GM21381 (cell line): ENCODE data around the gene PDE4B.
"Not testable (repeated sequence)": the region's sequence is repeated elsewhere in the genome, so short reads cannot be mapped to it uniquely, and the experiment has no call there.

Experiments used
- ATAC-seq: cut with Tn5 transposase; IDR thresholded peaks from one replicate; pipeline ENCODE4 v1.9.1; 2021; ENCODE audit warnings: mild to moderate bottlenecking, moderate library complexity; ENCODE audit not compliant: unreplicated experiment

The PDE4B gene

DNA sequence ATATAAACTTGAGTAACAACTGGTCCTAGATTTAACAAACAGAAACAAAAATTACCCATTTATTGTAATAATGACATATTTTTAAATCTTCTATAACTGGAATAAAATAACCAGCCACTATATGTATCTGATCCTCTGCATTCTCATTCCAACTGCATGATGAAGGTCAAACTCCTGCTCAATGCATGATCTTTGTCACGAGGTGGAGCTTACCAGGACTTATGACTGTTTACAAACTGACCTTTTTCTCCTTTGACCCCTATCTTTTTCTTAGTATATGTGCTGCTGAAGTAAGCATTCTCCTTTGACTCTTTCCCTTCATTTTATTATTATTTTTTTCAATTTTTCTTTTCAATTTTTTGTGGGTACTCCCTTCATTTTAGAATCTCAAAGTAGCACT, 252.2 kb downstream of the PDE4B start:
- ATAC-seq: no peak

DNA sequence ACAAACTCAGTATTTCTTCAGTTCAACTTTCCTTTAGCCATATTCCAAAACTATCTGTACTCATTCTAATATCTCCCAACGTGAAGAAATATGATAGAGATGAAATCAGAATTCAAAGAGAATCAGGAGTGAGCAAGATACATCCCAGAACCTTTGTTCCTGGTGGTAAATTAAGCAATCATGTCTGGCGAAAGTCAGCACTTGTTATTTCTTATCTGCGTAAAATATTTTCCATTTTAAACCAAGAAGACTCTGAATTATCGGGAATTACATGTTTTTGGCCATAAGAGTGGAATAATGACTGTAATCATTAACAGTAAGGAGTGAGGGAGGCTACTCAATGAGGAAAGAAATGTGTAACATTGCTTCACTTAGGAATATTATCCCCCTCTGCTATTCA, 253.7 kb downstream of the PDE4B start:
- ATAC-seq: no peak

DNA sequence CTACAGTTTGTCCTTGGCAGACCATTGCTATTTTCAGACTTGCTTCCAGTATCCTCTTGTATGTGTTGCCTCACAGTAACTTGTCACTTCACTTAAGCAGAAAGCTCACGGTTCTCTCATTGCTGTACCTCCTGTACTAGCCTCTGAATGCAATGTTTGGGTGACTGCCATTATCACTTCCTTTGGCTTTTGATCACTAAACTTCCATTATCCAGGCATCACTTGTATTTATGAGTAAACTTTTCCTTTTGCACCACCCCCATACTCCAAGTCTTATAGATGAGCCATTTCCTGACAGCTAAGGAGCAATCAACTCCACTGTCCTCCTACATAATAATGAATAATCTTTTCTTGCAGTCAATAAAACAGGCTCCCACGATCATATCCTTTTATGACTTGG, 255.3 kb downstream of the PDE4B start:
- ATAC-seq: no peak

DNA sequence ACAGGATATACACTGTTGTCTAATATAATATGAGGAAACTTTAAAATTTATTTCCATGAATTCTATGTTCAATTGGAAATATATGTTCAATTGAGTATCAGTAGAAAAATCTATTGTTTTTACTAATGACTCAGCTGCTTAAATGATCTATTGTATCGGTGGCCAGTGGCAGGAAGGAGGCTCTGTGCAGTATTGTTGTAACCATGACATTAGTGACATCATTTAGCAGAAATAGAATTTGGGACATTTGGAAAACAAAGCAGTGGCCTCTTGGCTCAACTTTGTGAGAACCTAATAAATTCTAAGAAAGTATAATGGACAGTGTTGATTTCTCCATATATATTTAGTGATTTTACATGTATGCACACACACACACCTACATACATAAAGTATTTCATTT, 257.4 kb downstream of the PDE4B start:
- ATAC-seq: no peak

DNA sequence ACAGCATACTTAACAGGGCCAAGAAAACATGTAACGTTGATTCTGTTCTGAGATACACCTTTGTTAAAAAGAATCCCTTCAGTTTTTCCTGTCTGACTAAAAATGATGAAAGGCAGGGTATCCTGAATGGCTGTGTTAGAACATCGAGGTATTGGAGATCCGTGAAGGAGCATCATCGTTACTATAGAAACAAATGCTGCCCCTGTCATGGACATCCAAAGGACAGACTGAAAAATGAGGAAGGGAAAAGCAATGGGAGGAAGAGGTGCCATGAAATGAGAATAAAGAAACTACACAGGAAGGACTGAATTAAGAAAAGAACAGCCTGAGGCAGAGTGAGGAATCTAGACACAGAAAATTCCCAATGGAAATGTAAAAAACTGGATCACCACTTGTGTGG, 257.9 kb downstream of the PDE4B start:
- ATAC-seq: no peak

DNA sequence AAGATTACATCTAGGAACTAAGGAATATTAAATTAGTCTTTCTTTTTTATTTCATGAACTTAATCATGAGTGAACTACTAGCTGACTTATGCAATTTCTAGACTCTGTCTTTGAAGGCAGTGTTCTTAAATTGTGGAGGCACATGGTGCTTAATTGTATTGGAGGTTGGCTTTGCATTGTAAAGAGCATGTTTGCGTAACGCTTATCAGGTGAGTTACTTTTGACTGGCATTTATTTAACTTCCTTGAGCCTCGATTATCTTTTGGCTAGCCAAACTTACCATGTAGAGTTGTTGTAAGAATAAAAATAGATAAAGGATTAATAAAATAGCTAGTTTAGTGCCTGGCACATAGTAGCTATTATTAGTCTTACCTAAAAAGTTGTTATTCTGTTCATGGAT, 262.4 kb downstream of the PDE4B start:
- no peak for ATAC-seq

DNA sequence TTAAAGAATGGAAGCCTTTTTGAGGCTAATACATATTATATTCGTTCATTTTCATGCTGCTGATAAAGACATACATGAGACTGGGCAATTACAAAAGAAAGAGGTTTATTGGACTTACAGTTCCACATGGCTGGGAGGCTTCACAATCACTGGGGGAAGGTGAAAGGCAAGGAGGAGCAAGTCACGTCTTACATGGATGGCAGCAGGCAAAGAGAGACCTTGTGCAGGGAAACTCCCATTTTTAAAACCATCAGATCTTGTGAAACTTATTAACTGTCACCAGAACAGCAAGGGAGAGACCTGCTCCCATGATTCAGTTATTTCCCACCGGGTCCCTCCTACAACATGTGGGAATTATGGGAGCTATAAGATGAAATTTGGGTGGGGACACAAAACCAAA, 264.8 kb downstream of the PDE4B start:
- not testable (repeated sequence) for ATAC-seq

DNA sequence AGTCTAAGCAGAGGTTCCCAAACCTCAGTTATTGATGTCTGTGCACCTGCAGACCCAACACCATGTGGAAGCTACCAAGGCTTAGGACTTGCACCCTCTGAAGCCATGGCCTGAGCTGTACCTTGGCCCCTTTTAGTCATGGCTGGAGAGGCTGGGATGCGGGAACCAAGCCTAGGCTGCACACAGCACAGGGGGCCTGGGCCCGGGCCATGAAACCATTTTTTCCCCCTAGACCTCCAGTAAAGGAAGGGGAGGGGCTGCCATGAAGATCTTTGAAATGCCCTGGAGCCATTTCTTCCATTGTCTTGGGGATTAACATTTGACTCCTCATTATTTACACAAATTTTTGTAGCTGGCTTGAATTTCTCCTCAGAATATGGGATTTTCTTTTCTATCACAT, 265.9 kb downstream of the PDE4B start:
- ATAC-seq: no peak

DNA sequence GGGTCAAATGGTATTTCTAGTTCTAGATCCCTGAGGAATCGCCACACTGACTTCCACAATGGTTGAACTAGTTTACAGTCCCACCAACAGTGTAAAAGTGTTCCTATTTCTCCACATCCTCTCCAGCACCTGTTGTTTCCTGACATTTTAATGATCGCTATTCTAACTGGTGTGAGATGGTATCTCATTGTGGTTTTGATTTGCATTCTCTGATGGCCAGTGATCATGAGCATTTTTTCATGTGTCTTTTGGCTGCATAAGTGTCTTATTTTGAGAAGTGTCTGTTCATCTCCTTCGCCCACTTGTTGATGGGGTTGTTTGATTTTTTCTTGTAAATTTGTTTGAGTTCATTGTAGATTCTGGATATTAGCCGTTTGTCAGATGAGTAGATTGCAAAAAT, 274.5 kb downstream of the PDE4B start:
- not testable (repeated sequence) for ATAC-seq

DNA sequence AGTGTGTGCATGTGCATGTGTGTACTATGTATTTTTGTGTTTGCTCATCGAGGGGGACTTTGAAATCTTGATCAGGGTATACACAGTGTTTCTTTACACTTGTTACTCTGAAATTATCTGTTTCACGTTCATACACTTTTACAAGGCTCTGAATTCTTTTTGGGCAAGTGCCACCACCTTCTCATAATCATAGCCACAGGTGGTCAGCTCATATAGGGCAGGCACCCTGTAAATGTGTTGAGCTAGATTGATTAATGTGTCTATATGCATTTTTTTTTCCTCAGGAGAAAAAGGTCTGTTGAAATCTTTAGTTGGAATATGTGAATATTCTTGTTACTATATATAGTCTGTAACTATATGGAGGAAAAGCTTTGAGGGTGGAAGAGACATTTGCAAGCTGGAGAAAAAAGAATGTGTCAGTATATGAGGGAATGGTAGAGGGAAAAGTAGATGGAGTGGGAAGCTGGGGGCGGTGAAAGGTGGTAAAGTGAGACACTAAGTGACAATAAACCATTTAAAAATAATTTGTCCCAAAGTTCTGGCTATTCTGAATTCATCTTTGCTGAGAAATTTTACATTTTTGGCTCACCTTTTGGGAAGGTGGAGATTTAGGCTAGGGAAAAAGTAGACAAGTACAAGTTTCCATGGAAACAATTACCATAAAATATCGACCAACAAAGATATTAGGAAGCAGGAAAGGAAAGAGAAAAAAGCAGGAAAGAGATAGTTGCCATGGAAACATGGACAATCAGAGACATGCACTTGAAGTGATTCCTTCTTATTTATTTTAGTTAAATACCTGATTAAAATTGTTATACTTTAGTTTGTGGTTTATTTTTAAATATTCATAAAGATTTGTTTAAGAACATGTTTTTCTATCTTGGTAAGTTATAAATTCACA, 277.5 kb downstream of the PDE4B start:
- ATAC-seq: no peak

DNA sequence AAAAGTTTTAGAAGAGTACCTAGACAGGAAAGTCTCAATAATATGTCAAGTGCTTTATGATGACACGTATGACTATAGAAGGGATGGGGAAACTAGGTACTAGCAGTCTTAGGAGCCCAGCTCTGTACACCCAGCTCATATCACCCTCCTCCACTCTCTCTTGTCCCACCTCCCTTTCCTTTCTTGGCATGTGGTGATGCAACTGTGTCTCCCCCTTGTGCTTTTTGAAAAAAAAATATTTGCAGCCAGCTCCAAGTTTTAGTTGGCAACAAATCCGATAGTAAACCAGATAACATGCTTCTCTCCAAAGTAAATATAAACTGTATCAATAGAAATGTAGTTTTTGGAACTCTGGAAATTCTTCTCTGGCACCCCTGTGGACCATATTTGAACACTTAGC, 280.7 kb downstream of the PDE4B start:
- ATAC-seq: no peak

DNA sequence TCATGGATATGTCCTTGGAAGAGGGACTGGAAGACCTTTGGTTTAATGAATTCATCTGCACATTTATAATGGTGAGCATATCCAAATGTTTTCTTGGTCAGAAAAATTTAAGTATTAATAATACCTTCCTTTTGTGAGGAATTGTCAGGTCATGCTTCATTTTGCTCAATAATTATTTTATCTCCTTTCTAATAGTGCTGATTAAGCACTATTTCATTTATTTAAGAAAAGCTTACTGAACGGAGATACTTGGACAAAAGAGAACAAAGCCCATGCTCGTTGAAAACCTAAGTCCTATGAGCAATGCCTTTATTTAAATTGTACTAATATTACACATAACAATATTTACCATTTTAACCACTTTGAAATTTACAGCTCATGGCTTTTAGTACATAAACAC, 281.5 kb downstream of the PDE4B start:
- ATAC-seq: no peak

DNA sequence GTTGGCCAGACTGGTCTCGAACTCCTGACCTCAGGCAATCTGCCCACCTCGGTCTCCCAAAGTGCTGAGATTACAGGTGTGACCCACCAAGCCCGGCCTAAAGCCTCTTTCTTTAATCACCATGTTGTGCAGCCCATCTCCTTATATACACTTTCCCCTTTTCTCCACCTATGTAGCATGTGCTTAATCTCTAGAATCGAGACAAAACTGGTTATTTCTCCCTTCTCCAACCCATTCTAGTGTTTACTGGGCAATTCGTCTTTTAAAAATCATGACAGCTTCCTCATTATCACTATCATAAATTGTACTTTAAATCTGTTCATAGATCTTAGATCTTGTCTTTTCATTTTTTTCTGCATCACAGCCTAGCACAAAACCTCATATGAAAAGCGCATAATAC, 285.7 kb downstream of the PDE4B start:
- ATAC-seq: no peak

DNA sequence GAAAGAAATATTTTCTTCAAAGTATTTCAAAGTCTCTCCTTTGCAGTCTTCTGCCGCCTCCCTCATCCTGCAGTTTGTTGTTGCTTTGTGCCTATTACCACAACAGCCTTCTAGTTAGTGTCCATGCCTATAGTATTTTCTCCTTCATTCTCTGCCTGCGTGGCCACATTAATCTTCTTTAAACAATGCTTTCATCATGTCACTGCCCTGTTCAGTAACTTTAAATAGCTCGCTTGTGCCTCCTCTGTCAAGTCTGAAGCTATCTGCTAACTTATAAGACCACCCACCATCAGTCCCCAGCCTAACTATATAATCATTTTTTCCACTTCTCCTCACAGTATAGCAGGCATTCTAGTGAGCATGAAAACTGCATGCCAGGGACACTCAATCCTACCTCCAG, 290.3 kb downstream of the PDE4B start:
- no peak for ATAC-seq

DNA sequence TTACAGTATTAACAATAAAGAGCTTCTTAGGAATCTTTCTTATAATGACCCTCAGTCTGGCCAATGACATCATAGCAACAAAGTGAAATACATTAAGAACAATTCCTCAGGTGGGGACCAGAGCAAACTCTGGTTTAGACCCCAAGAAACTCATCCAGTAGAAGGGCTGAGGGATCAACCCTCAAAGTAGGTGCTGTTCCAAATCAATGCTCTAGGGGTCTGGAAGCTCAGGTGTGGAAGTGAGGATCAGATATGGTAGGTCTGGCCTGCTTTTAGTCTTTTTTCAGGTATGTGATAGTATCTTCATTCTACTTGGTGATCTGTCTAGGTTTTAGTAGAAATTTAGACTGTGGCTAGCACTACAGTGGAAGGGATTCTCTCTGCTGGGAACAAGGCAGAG, 291.7 kb downstream of the PDE4B start:
- ATAC-seq: no peak

DNA sequence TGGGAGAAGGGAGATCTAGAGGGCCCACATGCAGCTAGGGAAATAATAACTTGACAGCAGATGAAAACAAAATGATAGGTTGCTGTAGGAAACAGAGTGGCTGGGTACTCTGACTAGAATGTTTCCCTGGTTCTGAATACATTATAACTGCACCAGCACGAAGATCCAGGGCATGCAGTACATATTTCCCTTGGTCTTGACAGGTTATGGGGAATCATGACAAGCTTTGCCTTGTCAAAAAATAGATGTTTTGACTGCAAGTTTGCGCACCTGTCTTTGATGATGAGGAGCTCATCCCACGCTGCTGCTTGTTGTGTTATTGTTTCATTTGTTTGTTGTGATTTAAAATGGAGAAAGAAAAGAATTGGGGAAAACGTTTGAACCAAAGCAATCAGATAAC, 292.9 kb downstream of the PDE4B start:
- ATAC-seq: no peak

DNA sequence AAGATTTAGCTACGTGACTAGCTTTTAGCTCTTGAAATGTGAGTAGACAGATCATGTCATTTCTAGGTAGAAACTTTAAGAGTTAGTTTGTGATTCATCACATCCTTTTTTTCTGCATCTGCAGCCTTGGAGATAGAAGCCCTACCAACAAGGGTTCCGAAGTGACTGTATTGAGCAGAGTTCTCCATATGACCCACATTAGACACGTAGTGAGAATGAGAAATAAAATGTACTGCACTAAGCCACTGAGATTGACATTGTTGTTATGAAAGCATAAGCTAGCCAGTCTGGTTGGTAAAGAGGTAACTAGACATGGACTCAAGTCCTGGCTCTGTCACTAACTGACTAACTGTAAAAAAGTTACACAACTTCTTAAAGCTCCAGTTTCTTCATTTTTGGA, 296.1 kb downstream of the PDE4B start:
- ATAC-seq: no peak

DNA sequence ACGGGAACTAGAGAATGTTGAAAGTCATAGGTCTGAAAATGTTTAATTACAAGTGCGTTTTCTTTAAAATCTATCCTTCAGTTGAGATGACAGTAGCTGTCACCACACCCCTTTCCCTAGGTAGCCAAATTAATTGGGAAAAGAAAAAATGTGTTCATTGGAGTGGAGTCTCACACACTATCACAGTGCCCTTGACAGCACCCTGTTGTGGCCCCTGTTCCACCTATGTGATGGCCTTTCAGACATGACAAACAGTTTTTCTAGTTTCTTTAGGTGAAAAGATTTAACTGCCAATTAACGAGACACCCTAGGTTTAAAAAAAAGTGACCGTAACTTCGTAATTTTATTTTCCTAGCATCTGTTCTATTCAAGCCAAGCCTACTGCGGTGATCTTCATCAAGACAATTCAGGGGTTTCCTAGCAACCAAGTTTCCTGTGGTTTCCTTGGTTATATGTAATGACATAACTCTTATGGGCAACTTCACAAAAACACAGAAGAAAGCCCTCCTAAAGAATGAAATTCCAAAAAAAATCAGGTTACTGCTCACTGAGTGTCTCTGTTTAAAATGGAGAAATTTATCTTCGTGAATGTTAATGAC, 298.3 kb downstream of the PDE4B start:
- ATAC-seq: no peak

DNA sequence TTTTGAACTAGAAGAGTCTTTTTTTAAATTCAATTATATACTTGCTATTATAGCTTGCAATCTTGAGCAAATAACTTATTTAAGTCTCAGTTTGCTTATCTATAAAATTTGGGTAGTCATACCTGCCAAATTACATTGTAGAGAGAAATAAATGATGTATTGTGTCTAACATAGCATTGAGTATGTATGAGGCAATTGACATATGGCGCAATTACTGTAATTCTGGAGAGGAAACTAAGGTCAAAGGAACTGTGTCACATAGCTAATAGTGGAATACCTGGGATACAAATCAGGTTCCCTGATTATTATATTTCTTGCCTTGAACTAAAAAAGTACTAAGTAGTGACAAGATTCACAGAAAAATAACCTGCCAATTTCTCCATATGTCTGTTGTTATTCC, 302.5 kb downstream of the PDE4B start:
- ATAC-seq: no peak

DNA sequence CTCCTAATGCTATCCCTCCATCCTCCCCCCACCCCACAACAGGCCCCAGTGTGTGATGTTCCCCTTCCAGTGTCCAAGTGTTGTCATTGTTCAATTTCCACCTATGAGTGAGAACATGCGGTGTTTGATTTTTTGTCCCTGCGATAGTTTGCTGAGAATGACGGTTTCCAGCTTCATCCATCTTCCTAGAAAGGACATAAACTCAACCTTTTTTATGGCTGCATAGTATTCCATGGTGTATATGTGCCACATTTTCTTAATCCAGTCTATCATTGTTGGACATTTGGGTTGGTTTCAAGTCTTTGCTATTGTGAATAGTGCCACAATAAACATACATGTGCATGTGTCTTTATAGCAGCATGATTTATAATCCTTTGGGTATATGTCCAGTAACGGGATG, 308.3 kb downstream of the PDE4B start:
- ATAC-seq: not testable (repeated sequence)

DNA sequence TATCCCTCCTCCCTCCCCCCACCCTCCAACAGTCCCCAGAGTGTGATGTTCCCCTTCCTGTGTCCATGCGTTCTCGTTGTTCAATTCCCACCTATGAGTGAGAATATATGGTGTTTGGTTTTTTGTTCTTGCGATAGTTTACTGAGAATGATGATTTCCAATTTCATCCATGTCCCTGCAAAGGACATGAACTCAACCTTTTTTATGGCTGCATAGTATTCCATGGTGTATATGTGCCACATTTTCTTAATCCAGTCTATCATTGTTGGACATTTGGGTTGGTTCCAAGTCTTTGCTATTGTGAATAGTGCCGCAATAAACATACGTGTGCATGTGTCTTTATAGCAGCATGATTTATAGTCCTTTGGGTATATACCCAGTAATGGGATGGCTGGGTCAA, 311.4 kb downstream of the PDE4B start:
- ATAC-seq: not testable (repeated sequence)

DNA sequence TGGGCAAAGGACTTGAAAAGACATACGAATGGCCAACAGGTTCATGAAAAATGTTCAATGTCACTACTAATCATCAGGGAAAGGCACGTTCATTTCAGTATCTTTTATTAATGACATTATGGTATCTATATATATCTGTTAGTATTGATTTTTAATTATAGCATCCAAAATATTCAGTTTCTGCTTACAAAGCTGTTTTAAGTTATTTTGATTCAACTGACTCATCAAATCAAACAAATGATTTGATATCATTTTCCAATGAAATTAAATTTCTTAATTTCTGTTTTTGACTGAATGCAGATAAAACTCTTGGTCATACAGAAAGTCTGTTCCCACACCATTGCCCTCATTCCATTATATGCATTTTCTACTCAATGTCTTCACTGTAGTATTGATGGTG, 315.9 kb downstream of the PDE4B start:
- no peak for ATAC-seq
